HG02571 (cell line): ENCODE measurements around the gene TSPO.
"Not testable (repeated sequence)": the region's sequence is repeated elsewhere in the genome, so short reads cannot be mapped to it uniquely, and the experiment has no call there.

Experiments
- ATAC-seq: cut with Tn5 transposase; IDR thresholded peaks from one replicate; pipeline ENCODE4 v1.9.1; 2021; ENCODE audit warnings: mild to moderate bottlenecking, moderate library complexity; ENCODE audit not compliant: unreplicated experiment

The TSPO gene

GRCh38 chr22:43129426-43130425 lies 21.6 kb upstream of the TSPO start:
- no peak for ATAC-seq

GRCh38 chr22:43131773-43132501 lies 19.4 kb upstream of the TSPO start:
- ATAC-seq, result no peak

GRCh38 chr22:43133401-43133800 lies 18.0 kb upstream of the TSPO start:
- ATAC-seq, result no peak

- no peak for ATAC-seq
These were observed 16.8 kb upstream of the TSPO start for GRCh38 chr22:43134553-43134952.

- ATAC-seq, result no peak
These were observed 15.8 kb upstream of the TSPO start for GRCh38 chr22:43135565-43135964.

GRCh38 chr22:43136255-43136654 lies 15.1 kb upstream of the TSPO start:
- no peak for ATAC-seq

GRCh38 chr22:43136801-43137200 lies 14.6 kb upstream of the TSPO start:
- ATAC-seq, result no peak

- ATAC-seq, result peak; percentile 83
These were observed 8.3 kb upstream of the TSPO start, which contains the start of gene MCAT for GRCh38 chr22:43142880-43143562. Gene MCAT (minus strand): TSS chr22:43143398. CDS start chr22:43143348, 50 bp downstream.

- ATAC-seq, result no peak
These were observed 6.4 kb upstream of the TSPO start for GRCh38 chr22:43144949-43145348.

- not testable (repeated sequence) for ATAC-seq
These were observed 6.0 kb upstream of the TSPO start for GRCh38 chr22:43145371-43145770.

GRCh38 chr22:43146332-43146731 lies 5.0 kb upstream of the TSPO start:
- ATAC-seq, result not testable (repeated sequence)

GRCh38 chr22:43147821-43148220 lies 3.5 kb upstream of the TSPO start:
- ATAC-seq, result no peak

GRCh38 chr22:43148581-43148980 lies 2.8 kb upstream of the TSPO start:
- no peak for ATAC-seq

- ATAC-seq, result no peak
These were observed 590 bp upstream of the TSPO start for GRCh38 chr22:43150731-43151206.

- no peak for ATAC-seq
These were observed 621 bp downstream of the TSPO start for GRCh38 chr22:43152003-43152356.

GRCh38 chr22:43152357-43153071 lies 1.2 kb downstream of the TSPO start:
- no peak for ATAC-seq

GRCh38 chr22:43153899-43154298 lies 2.5 kb downstream of the TSPO start:
- no peak for ATAC-seq

GRCh38 chr22:43154887-43155536 lies 3.7 kb downstream of the TSPO start:
- ATAC-seq, result no peak

GRCh38 chr22:43155789-43156188 lies 4.4 kb downstream of the TSPO start:
- ATAC-seq, result no peak

GRCh38 chr22:43156413-43156812 lies 5.1 kb downstream of the TSPO start:
- no peak for ATAC-seq
